Naive thymus-derived CD4-positive, alpha-beta T cell (primary cell): ENCODE measurements around the gene SLC44A5. TPM values are rescaled to one million over a fixed set of nuclear protein-coding genes. Genes with fewer than 3 reads are reported as not detected.

Source experiments
- ATAC-seq: fragments of 150-1000 bp; cut with Tn5 transposase; 2 replicates; pipeline ENCODE4 v1.10.0; 2021; ENCODE audit warnings: mild to moderate bottlenecking, moderate library complexity
- CTCF ChIA-PET: fragments of 350-600 bp; sonication (Branson Sonifier 250); formaldehyde crosslinking; loops from one replicate; lab custom pipeline; 2021; ENCODE audit warnings: antibody characterized with exemption; lab: Charles Lee
- POLR2A ChIA-PET: fragments of 350-600 bp; sonication (Branson Sonifier 250); formaldehyde crosslinking; loops from one replicate; lab custom pipeline; 2021; ENCODE audit warnings: antibody characterized with exemption, inconsistent platforms; lab: Charles Lee
- DNase-seq, 9 donors: peaks; one replicate each; pipeline versions ENCODE4 v3.0.0 to v3.0.0-alpha.2; 2020 to 2022; ENCODE audit warnings: mixed read lengths in 1 of 9
- H3K27ac ChIP-seq: one replicate; pipeline ENCODE4 v1.7.0; 2013; ENCODE audit warnings: mild to moderate bottlenecking, low read depth, low read length, moderate library complexity
- H3K27me3 ChIP-seq, 2 donors: one replicate each; pipeline ENCODE4 v1.7.0; 2013; ENCODE audit warnings: low read length in 2 of 2, mild to moderate bottlenecking in 2 of 2, moderate library complexity in 2 of 2; ENCODE audit not compliant: control insufficient read depth in 2 of 2, insufficient read depth in 2 of 2
- H3K36me3 ChIP-seq, 3 experiments: 1 replicate in 2 of 3; 2 replicates in 1 of 3; pipeline ENCODE4 v1.7.0; 2013; ENCODE audit warnings: low read length in 3 of 3, mild to moderate bottlenecking in 3 of 3, moderate library complexity in 1 of 3; ENCODE audit not compliant: insufficient read depth in 3 of 3, control insufficient read depth in 2 of 3
- H3K4me1 ChIP-seq, 2 donors: one replicate each; pipeline ENCODE4 v1.7.0; 2013; ENCODE audit warnings: low read length in 2 of 2, mild to moderate bottlenecking in 2 of 2, moderate library complexity in 1 of 2; ENCODE audit not compliant: control insufficient read depth in 2 of 2, insufficient read depth in 2 of 2
- H3K4me3 ChIP-seq: 2 replicates; pipeline ENCODE4 v1.7.0; 2013; ENCODE audit warnings: mild to moderate bottlenecking, low read length
- H3K9me3 ChIP-seq, 3 experiments: 1 replicate in 2 of 3; 2 replicates in 1 of 3; pipeline ENCODE4 v1.7.0; 2013; ENCODE audit warnings: low read length in 3 of 3; ENCODE audit not compliant: control insufficient read depth in 2 of 3
- H3K27ac Mint-ChIP-seq, 9 donors: one replicate each; pipeline ENCODE4 v1.8.0; 2020 to 2022; ENCODE audit warnings: mixed read lengths in 9 of 9, mild to moderate bottlenecking in 8 of 9, moderate library complexity in 5 of 9, inconsistent platforms in 2 of 9
- H3K27me3 Mint-ChIP-seq, 5 donors: one replicate each; pipeline ENCODE4 v1.8.0; 2021 to 2022; ENCODE audit warnings: mixed read lengths in 5 of 5, mild to moderate bottlenecking in 1 of 5
- H3K36me3 Mint-ChIP-seq, 5 donors: one replicate each; pipeline ENCODE4 v1.8.0; 2020 to 2022; ENCODE audit warnings: mixed read lengths in 5 of 5, mild to moderate bottlenecking in 3 of 5, inconsistent platforms in 1 of 5
- H3K4me1 Mint-ChIP-seq, 7 donors: one replicate each; pipeline ENCODE4 v1.8.0; 2020 to 2022; ENCODE audit warnings: mixed read lengths in 7 of 7, mild to moderate bottlenecking in 3 of 7, inconsistent platforms in 1 of 7
- H3K4me3 Mint-ChIP-seq, 10 donors: one replicate each; pipeline ENCODE4 v1.8.0; 2020 to 2022; ENCODE audit warnings: mild to moderate bottlenecking in 10 of 10, mixed read lengths in 10 of 10, moderate library complexity in 6 of 10, inconsistent platforms in 2 of 10
- H3K9me3 Mint-ChIP-seq, 11 donors: one replicate each; pipeline ENCODE4 v1.8.0; 2020 to 2022; ENCODE audit warnings: mixed read lengths in 11 of 11, mild to moderate bottlenecking in 4 of 11, inconsistent platforms in 1 of 11, moderate library complexity in 1 of 11
- intact Hi-C, 2 donors: fragments of 100-400 bp; cut with micrococcal nuclease; formaldehyde crosslinking; loops; one replicate each; pipeline ENCODE4 v1.15.1; 2023
- polyA plus RNA-seq, 2 donors: library from polyadenylated mRNA; unstranded; fragments of 300-500 nt; fragmentation: Illumina TruSeq; gene quantifications; one replicate each; pipeline ENCODE4 v1.2.3, GENCODE V29; 2021
- total RNA-seq, 6 experiments: library from RNA in 5 of 6; stranded (reverse) in 5 of 6; gene quantifications; 1 replicate in 5 of 6; 2 replicates in 1 of 6; pipeline ENCODE4 v1.2.3 and lab custom pipeline; 2021 to 2026

SLC44A5 gene
- total and polyA plus RNA-seq, 7 experiments from 2014 or later = 0.92 to 6.0 (median 3.0) TPM; not detected in 3

- H3K9me3 ChIP-seq = no peaks in the 10 kb centered on the region
- intact Hi-C loops = no loop called here
- H3K9me3 Mint-ChIP-seq = peaks cover 4 to 32% (median 8%) of the 10 kb centered on the region in 11 donors
- no peak for ATAC-seq
- no peak overlapping the region for H3K27ac ChIP-seq
- POLR2A ChIA-PET = no interaction called here
- no peak for DNase-seq
- CTCF ChIA-PET = no interaction called here
- no peak overlapping the region for H3K4me3 ChIP-seq
- H3K4me1 ChIP-seq = no peaks in the 10 kb centered on the region
- no peaks in the 10 kb centered on the region for H3K27me3 Mint-ChIP-seq
- H3K27ac Mint-ChIP-seq = no peak overlapping the region
- H3K4me3 Mint-ChIP-seq = no peak overlapping the region
- no peaks in the 10 kb centered on the region for H3K36me3 ChIP-seq
- no peaks in the 10 kb centered on the region for H3K36me3 Mint-ChIP-seq
- no peaks in the 10 kb centered on the region for H3K4me1 Mint-ChIP-seq
- no peaks in the 10 kb centered on the region for H3K27me3 ChIP-seq
Measured at GRCh38 chr1:75449998-75450397, 160.9 kb downstream of the SLC44A5 start.

GRCh38 chr1:75444220-75444619 is 166.7 kb downstream of the SLC44A5 start:
- DNase-seq (no peak), ATAC-seq (no peak)
- H3K27ac Mint-ChIP-seq = no peak overlapping the region
- POLR2A ChIA-PET = no interaction called here
- H3K4me1 ChIP-seq = no peaks in the 10 kb centered on the region
- H3K36me3 ChIP-seq = no peaks in the 10 kb centered on the region
- H3K4me1 Mint-ChIP-seq = no peaks in the 10 kb centered on the region
- no peaks in the 10 kb centered on the region for H3K36me3 Mint-ChIP-seq
- H3K4me3 Mint-ChIP-seq = no peak overlapping the region
- H3K27me3 Mint-ChIP-seq = no peaks in the 10 kb centered on the region
- H3K4me3 ChIP-seq = no peak overlapping the region
- CTCF ChIA-PET = no interaction called here
- H3K9me3 Mint-ChIP-seq = peaks cover 0 to 11% (median 0%) of the 10 kb centered on the region in 11 donors
- H3K27ac ChIP-seq = no peak overlapping the region
- no peaks in the 10 kb centered on the region for H3K9me3 ChIP-seq
- no peaks in the 10 kb centered on the region for H3K27me3 ChIP-seq
- intact Hi-C loops = no loop called here

- Histone ChIP-seq H3K9me3 (no peaks in the 10 kb centered on the region), H3K27me3 (no peaks in the 10 kb centered on the region), H3K4me3 (no peak overlapping the region), H3K4me1 (no peaks in the 10 kb centered on the region), H3K27ac (no peak overlapping the region), H3K36me3 (no peaks in the 10 kb centered on the region)
- H3K9me3 Mint-ChIP-seq = peaks cover 0 to 5% (median 0%) of the 10 kb centered on the region in 11 donors
- ATAC-seq = no peak
- H3K36me3 Mint-ChIP-seq = no peaks in the 10 kb centered on the region
- DNase-seq = no peak
- H3K27ac Mint-ChIP-seq = no peak overlapping the region
- ChIA-PET CTCF (no interaction called here), POLR2A (no interaction called here)
- no peaks in the 10 kb centered on the region for H3K4me1 Mint-ChIP-seq
- H3K27me3 Mint-ChIP-seq = no peaks in the 10 kb centered on the region
- no peak overlapping the region for H3K4me3 Mint-ChIP-seq
- intact Hi-C loops = no loop called here
Measured at GRCh38 chr1:75440274-75440673, 170.6 kb downstream of the SLC44A5 start.

GRCh38 chr1:75438355-75438754 is 172.6 kb downstream of the SLC44A5 start:
- Mint-ChIP-seq H3K4me3 (no peak overlapping the region), H3K27me3 (no peaks in the 10 kb centered on the region), H3K36me3 (no peaks in the 10 kb centered on the region), H3K9me3 (peaks cover 0 to 5% (median 0%) of the 10 kb centered on the region in 11 donors), H3K27ac (no peak overlapping the region), H3K4me1 (no peaks in the 10 kb centered on the region)
- CTCF ChIA-PET = no interaction called here
- ATAC-seq (no peak), DNase-seq (no peak)
- Histone ChIP-seq H3K27me3 (no peaks in the 10 kb centered on the region), H3K36me3 (no peaks in the 10 kb centered on the region), H3K9me3 (no peaks in the 10 kb centered on the region), H3K4me3 (no peak overlapping the region), H3K27ac (no peak overlapping the region), H3K4me1 (no peaks in the 10 kb centered on the region)
- POLR2A ChIA-PET = no interaction called here
- intact Hi-C loops = no loop called here

GRCh38 chr1:75431843-75432242 is 179.1 kb downstream of the SLC44A5 start:
- H3K4me3 Mint-ChIP-seq = no peak overlapping the region
- intact Hi-C loops = no loop called here

GRCh38 chr1:75430526-75430925 is 180.4 kb downstream of the SLC44A5 start:
- no peak for DNase-seq
- Mint-ChIP-seq H3K27ac (no peak overlapping the region), H3K9me3 (peaks cover 0 to 8% (median 0%) of the 10 kb centered on the region in 11 donors), H3K27me3 (no peaks in the 10 kb centered on the region), H3K36me3 (no peaks in the 10 kb centered on the region), H3K4me1 (no peaks in the 10 kb centered on the region), H3K4me3 (no peak overlapping the region)
- H3K36me3 ChIP-seq = no peaks in the 10 kb centered on the region
- no peaks in the 10 kb centered on the region for H3K4me1 ChIP-seq
- H3K9me3 ChIP-seq = no peaks in the 10 kb centered on the region
- ATAC-seq = no peak
- no peak overlapping the region for H3K4me3 ChIP-seq
- no peaks in the 10 kb centered on the region for H3K27me3 ChIP-seq
- no peak overlapping the region for H3K27ac ChIP-seq
- ChIA-PET POLR2A (no interaction called here), CTCF (no interaction called here)
- intact Hi-C loops = no loop called here

More at GRCh38 chr1:75431843-75432242, 179.1 kb downstream of the SLC44A5 start:
- no peak overlapping the region for H3K27ac Mint-ChIP-seq
- H3K9me3 Mint-ChIP-seq = peaks cover 0 to 8% (median 0%) of the 10 kb centered on the region in 11 donors
- no peaks in the 10 kb centered on the region for H3K4me1 Mint-ChIP-seq
- no peak overlapping the region for H3K4me3 ChIP-seq
- no peaks in the 10 kb centered on the region for H3K9me3 ChIP-seq
- no peaks in the 10 kb centered on the region for H3K27me3 ChIP-seq
- no peak for DNase-seq
- ChIA-PET POLR2A (no interaction called here), CTCF (no interaction called here)
- no peaks in the 10 kb centered on the region for H3K4me1 ChIP-seq
- H3K27ac ChIP-seq = no peak overlapping the region
- H3K36me3 ChIP-seq = no peaks in the 10 kb centered on the region
- no peaks in the 10 kb centered on the region for H3K36me3 Mint-ChIP-seq
- no peak for ATAC-seq
- no peaks in the 10 kb centered on the region for H3K27me3 Mint-ChIP-seq

GRCh38 chr1:75426688-75427087 is 184.2 kb downstream of the SLC44A5 start:
- CTCF ChIA-PET = no interaction called here
- Histone ChIP-seq H3K36me3 (no peaks in the 10 kb centered on the region), H3K27ac (no peak overlapping the region), H3K27me3 (no peaks in the 10 kb centered on the region), H3K9me3 (no peaks in the 10 kb centered on the region), H3K4me3 (no peak overlapping the region), H3K4me1 (no peaks in the 10 kb centered on the region)
- no peak overlapping the region for H3K27ac Mint-ChIP-seq
- ATAC-seq = no peak
- intact Hi-C loops = no loop called here
- POLR2A ChIA-PET = no interaction called here
- no peaks in the 10 kb centered on the region for H3K27me3 Mint-ChIP-seq
- H3K4me3 Mint-ChIP-seq = no peak overlapping the region
- DNase-seq = no peak
- peaks cover 0 to 8% (median 0%) of the 10 kb centered on the region in 11 donors for H3K9me3 Mint-ChIP-seq
- no peaks in the 10 kb centered on the region for H3K4me1 Mint-ChIP-seq
- H3K36me3 Mint-ChIP-seq = no peaks in the 10 kb centered on the region
